Gastrocnemius medialis (tissue), 4 donors: Measurements from ENCODE around the gene ANO6.

Experiments used
- CTCF ChIP-seq, 5 experiments: fragments of 450-650 bp in 3 of 5; fragments of 200-600 bp in 2 of 5; sonication (generic) in 2 of 5; IDR thresholded peaks in 4 of 5; conservative IDR thresholded peaks in 1 of 5; 1 replicate in 4 of 5; 2 replicates in 1 of 5; pipeline ENCODE4 v1.5.1; 2016 to 2019; ENCODE audit warnings: antibody characterized with exemption in 5 of 5, mild to moderate bottlenecking in 3 of 5, moderate library complexity in 3 of 5
- POLR2A ChIP-seq, 2 donors: fragments of 450-650 bp; IDR thresholded peaks; one replicate each; pipeline ENCODE4 v1.6.1; 2017; ENCODE audit warnings: antibody characterized with exemption in 2 of 2, mild to moderate bottlenecking in 2 of 2, moderate library complexity in 2 of 2

- TF ChIP-seq CTCF (IDR thresholded peaks at IDR 0.05 in 4 of 5, conservative IDR thresholded peaks at IDR 0.05 in 1 of 5) (no peak), POLR2A (IDR thresholded peaks at IDR 0.05) (no peak)
Measured at GRCh38 chr12:45214071-45214470, 1.8 kb upstream of the ANO6 start.
